GM12801 (cell line): Measurements from ENCODE around the gene ARRB1.

Experiments
- TF ChIP-seq, protein P1 (sequence below): IDR thresholded peaks from one replicate; pipeline ENCODE4 v1.5.1; 2011; ENCODE audit warnings: control low read depth; ENCODE audit not compliant: insufficient read length; ENCODE audit errors: extremely low read depth

ARRB1 gene

GRCh38 chr11:75262961-75263852, 88.3 kb downstream of the ARRB1 start:
- TF ChIP-seq, protein P1, sequence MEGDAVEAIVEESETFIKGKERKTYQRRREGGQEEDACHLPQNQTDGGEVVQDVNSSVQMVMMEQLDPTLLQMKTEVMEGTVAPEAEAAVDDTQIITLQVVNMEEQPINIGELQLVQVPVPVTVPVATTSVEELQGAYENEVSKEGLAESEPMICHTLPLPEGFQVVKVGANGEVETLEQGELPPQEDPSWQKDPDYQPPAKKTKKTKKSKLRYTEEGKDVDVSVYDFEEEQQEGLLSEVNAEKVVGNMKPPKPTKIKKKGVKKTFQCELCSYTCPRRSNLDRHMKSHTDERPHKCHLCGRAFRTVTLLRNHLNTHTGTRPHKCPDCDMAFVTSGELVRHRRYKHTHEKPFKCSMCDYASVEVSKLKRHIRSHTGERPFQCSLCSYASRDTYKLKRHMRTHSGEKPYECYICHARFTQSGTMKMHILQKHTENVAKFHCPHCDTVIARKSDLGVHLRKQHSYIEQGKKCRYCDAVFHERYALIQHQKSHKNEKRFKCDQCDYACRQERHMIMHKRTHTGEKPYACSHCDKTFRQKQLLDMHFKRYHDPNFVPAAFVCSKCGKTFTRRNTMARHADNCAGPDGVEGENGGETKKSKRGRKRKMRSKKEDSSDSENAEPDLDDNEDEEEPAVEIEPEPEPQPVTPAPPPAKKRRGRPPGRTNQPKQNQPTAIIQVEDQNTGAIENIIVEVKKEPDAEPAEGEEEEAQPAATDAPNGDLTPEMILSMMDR = no peak

GRCh38 chr11:75262436-75262835, 89.0 kb downstream of the ARRB1 start:
- TF ChIP-seq, protein P1 = no peak

GRCh38 chr11:75261902-75262361, 89.5 kb downstream of the ARRB1 start:
- TF ChIP-seq, protein P1 = no peak

GRCh38 chr11:75260396-75261170, 90.9 kb downstream of the ARRB1 start:
- TF ChIP-seq, protein P1 = no peak

DNA sequence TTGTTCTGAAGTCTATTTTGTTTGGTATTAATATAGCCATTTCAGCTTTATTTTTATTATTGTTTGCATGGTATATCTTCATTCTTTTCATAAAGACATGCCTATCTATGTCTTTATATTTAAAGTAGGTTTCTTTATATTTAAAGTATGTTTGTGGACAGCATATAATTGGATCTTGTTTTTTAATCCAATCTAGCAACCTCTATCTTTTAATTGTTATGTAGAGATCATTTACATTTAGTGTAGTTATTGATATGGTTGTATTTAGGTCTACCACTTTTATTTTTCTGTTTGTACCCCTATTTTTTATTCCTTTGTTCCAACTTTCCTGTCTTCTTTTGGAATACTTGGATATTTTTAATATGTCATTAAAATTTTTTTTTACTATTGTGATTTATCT, 97.1 kb downstream of the ARRB1 start:
- TF ChIP-seq, protein P1 = no peak

GRCh38 chr11:75249704-75250103, 101.8 kb downstream of the ARRB1 start:
- TF ChIP-seq, protein P1 = no peak

DNA sequence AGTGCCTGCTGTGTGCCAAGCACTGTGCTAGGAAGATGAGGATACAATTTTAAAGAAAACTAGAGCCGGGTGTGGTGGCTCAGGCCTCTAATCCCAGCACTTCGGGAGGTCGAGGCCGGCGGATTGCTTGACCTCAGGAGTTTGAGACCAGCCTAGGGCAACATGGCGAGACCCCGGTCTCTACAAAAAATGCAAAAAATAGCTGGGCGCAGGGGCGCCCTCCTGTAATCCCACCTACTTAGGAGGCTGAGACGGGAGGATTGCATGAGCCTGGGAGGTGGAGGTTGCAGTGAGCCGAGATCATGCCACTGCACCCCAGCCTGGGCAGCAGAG, 102.6 kb downstream of the ARRB1 start:
- TF ChIP-seq, protein P1 = no peak
